Lung (tissue), 12 donors: ENCODE measurements around the gene ZSCAN20. TPM values are rescaled to one million over a fixed set of nuclear protein-coding genes. Genes with fewer than 3 reads are reported as not detected.

Source experiments
- ATAC-seq: fragments of 200-7000 bp; cut with Tn5 transposase; one replicate; pipeline ENCODE4 v1.9.1; 2020; ENCODE audit warnings: moderate number of reproducible peaks; ENCODE audit not compliant: insufficient read depth, low FRiP score
- DNase-seq, 3 donors: peaks; one replicate each; pipeline ENCODE4 v3.0.0-alpha.2; 2013 to 2017
- H3K27ac ChIP-seq, 2 donors: one replicate each; pipeline ENCODE4 v1.5.1; 2013; ENCODE audit warnings: mild to moderate bottlenecking in 2 of 2, moderate library complexity in 2 of 2, control low read depth in 1 of 2, inconsistent platforms in 1 of 2, low read depth in 1 of 2, low read length in 1 of 2
- H3K27me3 ChIP-seq, 3 donors: one replicate each; pipeline ENCODE4 v1.5.1; 2013; ENCODE audit warnings: low read length in 2 of 3; ENCODE audit not compliant: control insufficient read depth in 3 of 3, insufficient read depth in 3 of 3
- H3K36me3 ChIP-seq, 4 donors: one replicate each; pipeline ENCODE4 v1.5.1; 2013; ENCODE audit warnings: low read length in 4 of 4, mild to moderate bottlenecking in 1 of 4, moderate library complexity in 1 of 4; ENCODE audit not compliant: control insufficient read depth in 4 of 4, insufficient read depth in 4 of 4
- H3K4me1 ChIP-seq, 5 donors: one replicate each; pipeline ENCODE4 v1.5.1; 2013; ENCODE audit warnings: low read length in 5 of 5, mild to moderate bottlenecking in 2 of 5, moderate library complexity in 1 of 5; ENCODE audit not compliant: control insufficient read depth in 5 of 5, insufficient read depth in 5 of 5
- H3K4me3 ChIP-seq: one replicate; pipeline ENCODE4 v1.5.1; 2013; ENCODE audit warnings: mild to moderate bottlenecking, control low read depth, moderate library complexity
- H3K9ac ChIP-seq, 2 donors: one replicate each; pipeline ENCODE4 v1.5.1; 2013; ENCODE audit warnings: low read length in 2 of 2, control low read depth in 1 of 2; ENCODE audit not compliant: insufficient read depth in 1 of 2
- H3K9me3 ChIP-seq, 4 donors: one replicate each; pipeline ENCODE4 v1.5.1; 2013; ENCODE audit warnings: low read length in 3 of 4, mild to moderate bottlenecking in 1 of 4, moderate library complexity in 1 of 4; ENCODE audit not compliant: control insufficient read depth in 4 of 4, insufficient read depth in 3 of 4
- WGBS, 2 donors: extraction: QIAGEN DNeasy Blood & Tissue Kit; methylation state at CpG; one replicate each; pipeline ENCODE4 v1.1.7; 2013; 5-methylcytosine and 5-hydroxymethylcytosine counted together
- polyA plus RNA-seq, 2 donors: library from polyadenylated mRNA; stranded (reverse); fragments of 200-250 nt; gene quantifications; one replicate each; pipeline ENCODE4 v1.2.1, GENCODE V29; 2013
- total RNA-seq, 2 donors: library from RNA; depleted of rRNA in 1 of 2; stranded (reverse); fragments of >200 nt in 1 of 2; gene quantifications; one replicate each; pipeline ENCODE4 v1.2.1, GENCODE V29; 2014 to 2021
- TF ChIP-seq, protein P1 (sequence below): IDR thresholded peaks from 2 replicates; pipeline ENCODE4 v1.5.1; 2012; ENCODE audit warnings: mild to moderate bottlenecking; ENCODE audit errors: control extremely low read depth, extremely low read depth
- donor health status: control.
- donor health status: control.
- donor health status: Bipolar disorder and iron deficiency.
- donor health status: healthy.
- donor health status: DM: yes; HTN: yes; CAD: no.

The ZSCAN20 gene
- total and polyA plus RNA-seq, 4 donors: 0.67 to 5.7 (median 3.2) TPM

DNA sequence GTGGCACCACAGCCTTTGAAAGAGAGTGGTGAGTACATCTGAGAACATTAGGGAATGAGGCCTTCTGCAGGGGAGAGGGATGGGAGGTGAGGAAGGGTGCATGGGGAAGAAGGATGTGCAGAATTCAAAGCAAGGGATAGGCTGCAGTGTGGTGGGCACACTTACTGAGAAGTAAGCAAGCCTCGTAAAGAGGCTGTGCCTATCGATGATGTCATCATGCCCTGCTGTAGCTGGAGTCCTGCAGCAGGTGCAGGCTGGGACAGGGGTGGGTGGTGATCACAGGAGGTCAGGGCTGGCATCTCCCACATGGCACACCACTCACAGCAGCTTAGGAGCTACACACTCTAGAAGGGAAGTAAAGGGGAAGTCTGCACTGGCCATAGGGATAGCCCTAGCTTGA lies 16.2 kb downstream of the ZSCAN20 start:
- Histone ChIP-seq H3K4me3 (no peak overlapping the region), H3K27me3 (no peaks in the 10 kb centered on the region), H3K9me3 (peaks cover 0 to 17% (median 6%) of the 10 kb centered on the region in 4 donors), H3K27ac (no peak overlapping the region), H3K4me1 (no peaks in the 10 kb centered on the region), H3K9ac (no peak overlapping the region), H3K36me3 (peaks cover 34 to 51% (median 42%) of the 10 kb centered on the region in 4 donors)
- 97% methylated on average over 2 of the region's 2 CpGs for WGBS, 2 donors
- TF ChIP-seq, protein P1, sequence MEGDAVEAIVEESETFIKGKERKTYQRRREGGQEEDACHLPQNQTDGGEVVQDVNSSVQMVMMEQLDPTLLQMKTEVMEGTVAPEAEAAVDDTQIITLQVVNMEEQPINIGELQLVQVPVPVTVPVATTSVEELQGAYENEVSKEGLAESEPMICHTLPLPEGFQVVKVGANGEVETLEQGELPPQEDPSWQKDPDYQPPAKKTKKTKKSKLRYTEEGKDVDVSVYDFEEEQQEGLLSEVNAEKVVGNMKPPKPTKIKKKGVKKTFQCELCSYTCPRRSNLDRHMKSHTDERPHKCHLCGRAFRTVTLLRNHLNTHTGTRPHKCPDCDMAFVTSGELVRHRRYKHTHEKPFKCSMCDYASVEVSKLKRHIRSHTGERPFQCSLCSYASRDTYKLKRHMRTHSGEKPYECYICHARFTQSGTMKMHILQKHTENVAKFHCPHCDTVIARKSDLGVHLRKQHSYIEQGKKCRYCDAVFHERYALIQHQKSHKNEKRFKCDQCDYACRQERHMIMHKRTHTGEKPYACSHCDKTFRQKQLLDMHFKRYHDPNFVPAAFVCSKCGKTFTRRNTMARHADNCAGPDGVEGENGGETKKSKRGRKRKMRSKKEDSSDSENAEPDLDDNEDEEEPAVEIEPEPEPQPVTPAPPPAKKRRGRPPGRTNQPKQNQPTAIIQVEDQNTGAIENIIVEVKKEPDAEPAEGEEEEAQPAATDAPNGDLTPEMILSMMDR: no peak
- DNase-seq (no peak), ATAC-seq (no peak)

DNA sequence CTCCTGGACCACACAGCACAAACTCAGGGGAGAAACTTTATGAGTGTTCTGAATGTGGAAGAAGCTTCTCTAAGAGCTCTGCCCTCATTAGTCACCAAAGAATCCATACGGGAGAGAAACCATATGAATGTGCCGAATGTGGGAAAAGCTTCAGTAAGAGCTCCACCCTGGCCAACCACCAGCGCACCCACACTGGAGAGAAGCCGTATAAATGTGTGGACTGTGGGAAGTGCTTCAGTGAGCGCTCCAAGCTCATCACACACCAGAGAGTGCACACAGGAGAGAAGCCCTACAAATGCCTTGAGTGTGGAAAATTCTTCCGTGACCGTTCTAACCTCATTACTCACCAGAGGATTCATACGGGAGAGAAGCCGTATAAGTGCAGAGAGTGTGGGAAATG lies 22.5 kb downstream of the ZSCAN20 start:
- Histone ChIP-seq H3K27me3 (no peaks in the 10 kb centered on the region), H3K27ac (no peak overlapping the region), H3K36me3 (peaks cover 25 to 73% (median 49%) of the 10 kb centered on the region in 4 donors), H3K4me1 (no peaks in the 10 kb centered on the region), H3K9me3 (peaks cover 12 to 59% (median 25%) of the 10 kb centered on the region in 4 donors), H3K4me3 (no peak overlapping the region), H3K9ac (no peak overlapping the region)
- DNase-seq (no peak), ATAC-seq (no peak)
- 96 to 97% methylated on average over 9 of the region's 9 CpGs for WGBS, 2 donors
- TF ChIP-seq, protein P1: no peak

DNA sequence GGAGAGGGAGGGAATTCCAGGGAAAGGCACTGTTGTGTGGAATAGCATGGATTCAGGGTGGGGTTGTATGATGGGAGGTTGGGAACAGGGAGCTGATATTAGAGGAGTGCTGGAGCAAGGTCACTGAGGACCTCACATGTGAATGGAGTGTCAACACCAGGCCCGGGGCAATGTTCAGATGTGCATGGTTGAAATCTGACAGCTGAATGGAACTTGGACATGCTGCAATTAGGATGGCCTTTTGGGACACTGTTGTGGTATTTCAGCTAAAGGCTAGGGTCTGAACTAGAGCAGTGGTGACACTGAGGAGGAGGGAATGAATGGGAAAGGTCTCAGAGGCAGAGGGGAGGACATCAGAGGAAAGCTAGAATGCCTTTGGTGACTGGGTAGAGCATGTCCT lies 25.0 kb downstream of the ZSCAN20 start:
- TF ChIP-seq, protein P1: no peak
- H3K36me3 ChIP-seq: peaks cover 13 to 51% (median 31%) of the 10 kb centered on the region in 4 donors
- 96 to 100% methylated on average over 1 of the region's 1 CpG for WGBS, 2 donors
- H3K27ac ChIP-seq: no peak overlapping the region
- H3K27me3 ChIP-seq: no peaks in the 10 kb centered on the region
- peaks cover 10 to 51% (median 23%) of the 10 kb centered on the region in 4 donors for H3K9me3 ChIP-seq
- H3K4me3 ChIP-seq: no peak overlapping the region
- DNase-seq (no peak), ATAC-seq (no peak)
- H3K4me1 ChIP-seq: no peaks in the 10 kb centered on the region
- no peak overlapping the region for H3K9ac ChIP-seq

DNA sequence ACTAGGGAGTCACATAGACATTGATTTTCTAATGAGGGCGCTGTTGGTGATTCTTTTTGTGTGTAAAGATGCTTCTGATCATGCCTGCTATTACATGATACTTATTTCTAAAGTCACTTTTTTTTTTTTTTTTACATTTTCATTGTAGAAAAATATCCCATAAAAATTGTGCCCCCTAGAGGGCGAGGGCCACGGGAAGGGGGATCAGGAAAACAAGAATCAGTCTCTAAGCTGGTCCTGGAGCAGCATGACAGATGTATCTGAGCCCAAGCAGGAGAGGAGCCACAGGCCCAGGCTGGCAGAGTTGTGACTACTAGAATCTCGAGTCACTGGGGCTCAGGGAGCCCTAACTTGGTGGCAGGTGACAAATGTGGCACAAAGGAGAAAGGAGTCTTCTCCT lies 28.1 kb downstream of the ZSCAN20 start:
- Histone ChIP-seq H3K4me1 (no peaks in the 10 kb centered on the region), H3K36me3 (peaks cover 0 to 22% (median 3%) of the 10 kb centered on the region in 4 donors), H3K27me3 (no peaks in the 10 kb centered on the region), H3K27ac (no peak overlapping the region), H3K9me3 (peaks cover 0 to 30% (median 8%) of the 10 kb centered on the region in 4 donors), H3K9ac (no peak overlapping the region), H3K4me3 (no peak overlapping the region)
- WGBS, 2 donors: 72 to 76% methylated on average over 4 of the region's 4 CpGs
- ATAC-seq (no peak), DNase-seq (no peak)
- TF ChIP-seq, protein P1: no peak
